ENCODE data around the gene CRYL1. TPM values are rescaled to one million over a fixed set of nuclear protein-coding genes. Genes with fewer than 3 reads are reported as not detected.

CRYL1 gene
- polyA plus RNA-seq, 3 donors, result 35.0 to 70.2 (median 51.4) TPM

DNA sequence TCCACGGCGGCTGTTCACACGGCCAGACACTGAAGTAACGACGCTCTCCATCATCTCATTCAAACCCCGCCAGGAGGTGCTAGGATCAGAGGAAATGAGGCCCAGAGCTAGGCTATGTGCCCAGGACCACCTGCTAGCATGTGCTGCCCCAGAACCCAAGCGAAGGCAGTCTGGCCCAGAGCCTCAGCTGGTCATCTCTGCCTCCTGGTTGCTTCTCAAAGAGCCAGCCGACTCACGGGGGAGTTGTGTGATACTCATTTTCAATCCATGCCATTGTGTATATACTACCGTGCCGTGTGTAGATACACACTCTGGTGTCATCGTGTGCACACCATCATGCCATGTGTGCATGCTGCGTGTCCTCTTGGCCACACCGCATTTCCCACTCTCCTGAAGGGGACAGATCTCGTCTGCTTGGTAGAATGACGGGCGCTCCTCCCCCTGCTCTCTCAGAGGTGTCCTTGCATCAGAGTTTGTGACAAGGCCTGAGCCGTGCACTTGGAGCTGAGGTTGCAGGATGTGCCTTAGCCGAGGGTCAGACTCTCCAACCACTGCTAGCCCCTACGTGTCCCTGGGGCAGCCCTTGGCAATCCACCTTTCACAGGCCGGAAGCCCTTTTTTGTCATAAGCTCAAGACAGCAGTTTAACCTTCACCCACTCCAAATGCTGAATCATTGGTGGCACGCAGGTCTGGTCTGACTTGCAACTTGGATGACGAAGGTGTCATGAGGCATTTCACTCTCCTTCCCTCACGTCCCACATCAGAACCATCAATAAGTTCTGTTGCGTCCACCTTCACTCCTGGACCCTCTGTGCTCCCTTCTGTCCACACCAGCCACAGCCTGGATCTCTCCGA, 130.4 kb downstream of the CRYL1 start:
- Histone ChIP-seq H3K9me3 (replicated peaks in 1 of 2; ENCODE audit: control insufficient read depth in 1 of 2, insufficient read depth in 1 of 2, low read length in 2 of 2) (peaks cover 9 to 11% of the 10 kb centered on the region in 2 donors), H3K79me2 (ENCODE audit: insufficient read depth, low read length) (no peaks in the 10 kb centered on the region), H3K4me1 (ENCODE audit: control insufficient read depth in 1 of 2, insufficient read depth in 2 of 2, low read length in 2 of 2) (no peaks in the 10 kb centered on the region), H3K9ac (ENCODE audit: insufficient read depth, low read length, poor library complexity, severe bottlenecking) (no peak overlapping the region), H3K27ac (ENCODE audit: low read depth in 1 of 2, low read length in 2 of 2) (no peak overlapping the region), H3K4me2 (replicated peaks; ENCODE audit: extremely low read depth, low read length, poor library complexity, severe bottlenecking) (no peak overlapping the region), H3K27me3 (ENCODE audit: control insufficient read depth in 2 of 2, insufficient read depth in 2 of 2, low read length in 2 of 2) (no peaks in the 10 kb centered on the region), H2AFZ (ENCODE audit: insufficient read depth, low read depth, low read length, poor library complexity, severe bottlenecking) (no peak overlapping the region), H3K4me3 (replicated peaks in 1 of 3; ENCODE audit: low read depth in 2 of 3, low read length in 3 of 3) (no peak overlapping the region), H4K20me1 (ENCODE audit: insufficient read depth, low read length) (no peaks in the 10 kb centered on the region), H3K36me3 (replicated peaks in 1 of 2; ENCODE audit: control insufficient read depth in 1 of 2, insufficient read depth in 2 of 2, low read length in 2 of 2) (no peaks in the 10 kb centered on the region)
- no peak overlapping the region for H3K4me3 Mint-ChIP-seq
- no peak for DNase-seq
- H3K27ac Mint-ChIP-seq, result no peak overlapping the region
- H3K4me1 Mint-ChIP-seq, result no peaks in the 10 kb centered on the region
- TF ChIP-seq CTCF (IDR thresholded peaks at IDR 0.05), result no peak
- intact Hi-C loops (cut with micrococcal nuclease), result no loop called here
- H3K9me3 Mint-ChIP-seq, result peaks cover 0 to 8% (median 2%) of the 10 kb centered on the region in 7 donors
- H3K27me3 Mint-ChIP-seq (ENCODE audit: low read depth in 3 of 3), result peaks cover 0 to 3% (median 0%) of the 10 kb centered on the region in 3 donors
- H3K36me3 Mint-ChIP-seq, result peaks cover 0 to 2% of the 10 kb centered on the region in 2 donors
- WGBS (ENCODE audit: insufficient coverage), result 93% methylated on average over 26 of the region's 26 CpGs

DNA sequence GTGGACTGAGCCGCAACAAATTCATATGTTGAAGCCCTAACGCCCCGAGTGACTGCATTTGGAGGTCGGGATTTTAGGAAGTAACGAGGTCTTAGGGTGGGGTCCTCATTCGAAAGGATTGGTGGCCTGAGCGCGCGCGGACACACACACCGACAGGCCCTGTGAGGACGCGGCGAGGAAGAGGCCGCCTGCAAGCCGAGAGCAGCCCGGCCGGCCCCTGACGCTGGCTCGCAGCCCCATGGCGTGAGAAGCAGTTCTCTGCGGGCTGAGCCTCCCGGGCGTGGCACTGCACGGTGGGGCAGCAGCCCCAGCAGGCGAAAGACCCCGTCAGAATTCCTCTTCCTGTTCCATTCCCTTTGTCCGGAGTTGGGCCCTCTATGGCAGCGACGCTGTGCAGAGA, 131.2 kb downstream of the CRYL1 start:
- 41% methylated on average over 25 of the region's 30 CpGs for WGBS (ENCODE audit: insufficient coverage)
- peaks cover 0 to 13% (median 2%) of the 10 kb centered on the region in 7 donors for H3K9me3 Mint-ChIP-seq

More for the DNA sequence above, 131.2 kb downstream of the CRYL1 start:
- Histone ChIP-seq H2AFZ (ENCODE audit: insufficient read depth, low read depth, low read length, poor library complexity, severe bottlenecking) (peak overlapping the region; percentile 33), H3K4me2 (replicated peaks; ENCODE audit: extremely low read depth, low read length, poor library complexity, severe bottlenecking) (no peak overlapping the region), H3K9ac (ENCODE audit: insufficient read depth, low read length, poor library complexity, severe bottlenecking) (no peak overlapping the region), H3K9me3 (replicated peaks in 1 of 2; ENCODE audit: control insufficient read depth in 1 of 2, insufficient read depth in 1 of 2, low read length in 2 of 2) (peaks cover 9 to 11% of the 10 kb centered on the region in 2 donors), H3K36me3 (replicated peaks in 1 of 2; ENCODE audit: control insufficient read depth in 1 of 2, insufficient read depth in 2 of 2, low read length in 2 of 2) (no peaks in the 10 kb centered on the region), H3K4me1 (ENCODE audit: control insufficient read depth in 1 of 2, insufficient read depth in 2 of 2, low read length in 2 of 2) (no peaks in the 10 kb centered on the region), H3K27ac (ENCODE audit: low read depth in 1 of 2, low read length in 2 of 2) (no peak overlapping the region), H4K20me1 (ENCODE audit: insufficient read depth, low read length) (no peaks in the 10 kb centered on the region), H3K79me2 (ENCODE audit: insufficient read depth, low read length) (no peaks in the 10 kb centered on the region), H3K4me3 (replicated peaks in 1 of 3; ENCODE audit: low read depth in 2 of 3, low read length in 3 of 3) (no peak overlapping the region), H3K27me3 (ENCODE audit: control insufficient read depth in 2 of 2, insufficient read depth in 2 of 2, low read length in 2 of 2) (no peaks in the 10 kb centered on the region)
- intact Hi-C loops (cut with micrococcal nuclease), result no loop called here
- Mint-ChIP-seq H3K4me3 (no peak overlapping the region), H3K4me1 (no peaks in the 10 kb centered on the region), H3K36me3 (peaks cover 0 to 2% of the 10 kb centered on the region in 2 donors), H3K27me3 (ENCODE audit: low read depth in 3 of 3) (peaks cover 0 to 1% (median 0%) of the 10 kb centered on the region in 3 donors), H3K27ac (no peak overlapping the region)
- no peak for DNase-seq
- TF ChIP-seq CTCF (IDR thresholded peaks at IDR 0.05), result no peak
